Testis (tissue), 2 donors: ENCODE data around the gene HSD17B2.

ENCODE experiments used
- POLR2A ChIP-seq: fragments of 450-650 bp; IDR thresholded peaks from one replicate; pipeline ENCODE4 v1.6.1; 2017; ENCODE audit warnings: antibody characterized with exemption, mild to moderate bottlenecking, moderate library complexity
- TF ChIP-seq, protein P1 (sequence below), 3 experiments: fragments of 450-650 bp in 2 of 3; fragments of 200-600 bp in 1 of 3; sonication (generic) in 1 of 3; IDR thresholded peaks; one replicate each; pipeline ENCODE4 v1.5.1; 2016 to 2019; ENCODE audit warnings: antibody characterized with exemption in 3 of 3, mild to moderate bottlenecking in 2 of 3, moderate library complexity in 1 of 3

DNA sequence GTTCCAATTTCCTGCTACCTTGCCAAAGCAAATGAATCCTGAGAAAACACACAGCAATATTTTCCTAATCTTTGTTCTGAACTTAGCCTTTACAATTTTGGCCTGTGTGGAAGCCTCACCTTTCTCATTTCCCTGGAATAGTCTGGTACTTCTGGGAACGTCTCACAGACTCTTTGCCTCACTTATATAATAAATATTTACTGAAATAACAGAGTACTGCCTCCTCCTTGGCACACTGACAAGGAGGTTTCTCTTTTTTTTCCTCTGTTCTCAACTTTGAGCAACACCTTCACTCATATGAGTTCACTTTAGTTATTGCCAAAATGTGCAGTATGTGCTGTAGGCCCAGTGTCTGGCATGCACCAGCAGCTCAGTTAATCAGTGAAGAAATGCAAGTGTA, 37.3 kb downstream of the HSD17B2 start:
- no peak for TF ChIP-seq POLR2A
- TF ChIP-seq, protein P1, sequence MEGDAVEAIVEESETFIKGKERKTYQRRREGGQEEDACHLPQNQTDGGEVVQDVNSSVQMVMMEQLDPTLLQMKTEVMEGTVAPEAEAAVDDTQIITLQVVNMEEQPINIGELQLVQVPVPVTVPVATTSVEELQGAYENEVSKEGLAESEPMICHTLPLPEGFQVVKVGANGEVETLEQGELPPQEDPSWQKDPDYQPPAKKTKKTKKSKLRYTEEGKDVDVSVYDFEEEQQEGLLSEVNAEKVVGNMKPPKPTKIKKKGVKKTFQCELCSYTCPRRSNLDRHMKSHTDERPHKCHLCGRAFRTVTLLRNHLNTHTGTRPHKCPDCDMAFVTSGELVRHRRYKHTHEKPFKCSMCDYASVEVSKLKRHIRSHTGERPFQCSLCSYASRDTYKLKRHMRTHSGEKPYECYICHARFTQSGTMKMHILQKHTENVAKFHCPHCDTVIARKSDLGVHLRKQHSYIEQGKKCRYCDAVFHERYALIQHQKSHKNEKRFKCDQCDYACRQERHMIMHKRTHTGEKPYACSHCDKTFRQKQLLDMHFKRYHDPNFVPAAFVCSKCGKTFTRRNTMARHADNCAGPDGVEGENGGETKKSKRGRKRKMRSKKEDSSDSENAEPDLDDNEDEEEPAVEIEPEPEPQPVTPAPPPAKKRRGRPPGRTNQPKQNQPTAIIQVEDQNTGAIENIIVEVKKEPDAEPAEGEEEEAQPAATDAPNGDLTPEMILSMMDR (IDR thresholded peaks at IDR 0.05), result no peak
